ENCODE results near the gene SLC6A4. TPM values are rescaled to one million over a fixed set of nuclear protein-coding genes. Genes with fewer than 3 reads are reported as not detected.

SLC6A4 gene
- total RNA-seq, 2 experiments from 2014 or later, result not detected

Other genes with a start within 250 kb of the SLC6A4 start
- gene NSRP1, start 118.9 kb downstream of the SLC6A4 start, total RNA-seq, result 10 to 100 TPM; 22.4 to 23.1 TPM
- gene BLMH, start 56.2 kb upstream of the SLC6A4 start, total RNA-seq, result 10 to 100 TPM; 32.6 to 33.3 TPM
- gene TMIGD1, start 98.4 kb upstream of the SLC6A4 start, total RNA-seq, result not detected
- 10 to 100 TPM; 40.9 to 42.1 TPM for gene CPD, start 143.2 kb upstream of the SLC6A4 start, total RNA-seq
- gene GOSR1, start 241.7 kb upstream of the SLC6A4 start, total RNA-seq, result 10 to 100 TPM; 45.2 to 48.0 TPM

Measured in CD8-positive, alpha-beta T cell (primary cell).